GM18870 (cell line): ENCODE results near the gene PYGB.

Experiments used
- ATAC-seq: cut with Tn5 transposase; IDR thresholded peaks from one replicate; pipeline ENCODE4 v1.9.1; 2021; ENCODE audit warnings: moderate library complexity; ENCODE audit not compliant: unreplicated experiment

The PYGB gene

GRCh38 chr20:25280574-25281535 is 33.0 kb downstream of the PYGB start:
- ATAC-seq: no peak

GRCh38 chr20:25281541-25281991 is 33.7 kb downstream of the PYGB start:
- ATAC-seq: no peak

GRCh38 chr20:25282034-25282781 is 34.3 kb downstream of the PYGB start:
- ATAC-seq: no peak

- ATAC-seq: no peak
Measured at GRCh38 chr20:25282796-25283195, 34.9 kb downstream of the PYGB start.

GRCh38 chr20:25283221-25283951 is 35.5 kb downstream of the PYGB start:
- ATAC-seq: no peak

- no peak for ATAC-seq
Measured at GRCh38 chr20:25284131-25284601, 36.3 kb downstream of the PYGB start.

- ATAC-seq: no peak
Measured at GRCh38 chr20:25285091-25285647, 37.3 kb downstream of the PYGB start.

GRCh38 chr20:25285856-25286798 is 38.2 kb downstream of the PYGB start:
- no peak for ATAC-seq

- ATAC-seq: no peak
Measured at GRCh38 chr20:25286917-25287316, 39.0 kb downstream of the PYGB start.

- ATAC-seq: no peak
Measured at GRCh38 chr20:25287631-25288290, 39.9 kb downstream of the PYGB start.

- ATAC-seq: peak; percentile 88
Measured at GRCh38 chr20:25288291-25289181, 40.7 kb downstream of the PYGB start.

GRCh38 chr20:25289886-25290597 is 42.2 kb downstream of the PYGB start:
- no peak for ATAC-seq

GRCh38 chr20:25290646-25291431 is 43.0 kb downstream of the PYGB start:
- no peak for ATAC-seq

GRCh38 chr20:25291432-25292133 is 43.7 kb downstream of the PYGB start:
- no peak for ATAC-seq

GRCh38 chr20:25292176-25292891 is 44.4 kb downstream of the PYGB start:
- ATAC-seq: no peak
